ENCODE results near the gene CDT1.

The CDT1 gene

GRCh38 chr16:88820385-88821025, 16.9 kb downstream of the CDT1 start:
- TF ChIP-seq GATA3 (IDR thresholded peaks at IDR 0.05; ENCODE audit: low read depth, low read length), result no peak
- no peak for TF ChIP-seq GATA2 (IDR thresholded peaks at IDR 0.05; ENCODE audit: low read depth, low read length)

GRCh38 chr16:88821168-88821850, 17.7 kb downstream of the CDT1 start:
- TF ChIP-seq GATA2 (IDR thresholded peaks at IDR 0.05; ENCODE audit: low read depth, low read length), result no peak
- TF ChIP-seq GATA3 (IDR thresholded peaks at IDR 0.05; ENCODE audit: low read depth, low read length), result no peak

GRCh38 chr16:88822281-88823040, 18.9 kb downstream of the CDT1 start:
- TF ChIP-seq GATA2 (IDR thresholded peaks at IDR 0.05; ENCODE audit: low read depth, low read length) (no peak), GATA3 (IDR thresholded peaks at IDR 0.05; ENCODE audit: low read depth, low read length) (no peak)

- TF ChIP-seq GATA3 (IDR thresholded peaks at IDR 0.05; ENCODE audit: low read depth, low read length) (no peak), GATA2 (IDR thresholded peaks at IDR 0.05; ENCODE audit: low read depth, low read length) (no peak)
These were observed 20.9 kb downstream of the CDT1 start for GRCh38 chr16:88824256-88825077.

GRCh38 chr16:88825146-88825545, 21.6 kb downstream of the CDT1 start:
- TF ChIP-seq GATA3 (IDR thresholded peaks at IDR 0.05; ENCODE audit: low read depth, low read length) (no peak), GATA2 (IDR thresholded peaks at IDR 0.05; ENCODE audit: low read depth, low read length) (no peak)

- TF ChIP-seq GATA2 (IDR thresholded peaks at IDR 0.05; ENCODE audit: low read depth, low read length), result no peak
- no peak for TF ChIP-seq GATA3 (IDR thresholded peaks at IDR 0.05; ENCODE audit: low read depth, low read length)
These were observed 22.7 kb downstream of the CDT1 start for GRCh38 chr16:88826070-88826840.

- no peak for TF ChIP-seq GATA2 (IDR thresholded peaks at IDR 0.05; ENCODE audit: low read depth, low read length)
- TF ChIP-seq GATA3 (IDR thresholded peaks at IDR 0.05; ENCODE audit: low read depth, low read length), result no peak
These were observed 24.1 kb downstream of the CDT1 start for GRCh38 chr16:88827727-88828126.

- TF ChIP-seq GATA2 (IDR thresholded peaks at IDR 0.05; ENCODE audit: low read depth, low read length) (no peak), GATA3 (IDR thresholded peaks at IDR 0.05; ENCODE audit: low read depth, low read length) (no peak)
These were observed 25.1 kb downstream of the CDT1 start for GRCh38 chr16:88828711-88829110.

- no peak for TF ChIP-seq GATA2 (IDR thresholded peaks at IDR 0.05; ENCODE audit: low read depth, low read length)
These were observed 26.7 kb downstream of the CDT1 start for GRCh38 chr16:88830258-88830657.

- TF ChIP-seq GATA3 (IDR thresholded peaks at IDR 0.05; ENCODE audit: low read depth, low read length), result no peak
- TF ChIP-seq GATA2 (IDR thresholded peaks at IDR 0.05; ENCODE audit: low read depth, low read length), result no peak
These were observed 27.2 kb downstream of the CDT1 start for GRCh38 chr16:88830783-88831182.

GRCh38 chr16:88831838-88832237, 28.2 kb downstream of the CDT1 start:
- TF ChIP-seq GATA2 (IDR thresholded peaks at IDR 0.05; ENCODE audit: low read depth, low read length) (no peak), GATA3 (IDR thresholded peaks at IDR 0.05; ENCODE audit: low read depth, low read length) (no peak)

GRCh38 chr16:88833086-88833485, 29.5 kb downstream of the CDT1 start:
- TF ChIP-seq GATA2 (IDR thresholded peaks at IDR 0.05; ENCODE audit: low read depth, low read length) (no peak), GATA3 (IDR thresholded peaks at IDR 0.05; ENCODE audit: low read depth, low read length) (no peak)

GRCh38 chr16:88834670-88835069, 31.1 kb downstream of the CDT1 start:
- no peak for TF ChIP-seq GATA3 (IDR thresholded peaks at IDR 0.05; ENCODE audit: low read depth, low read length)
- no peak for TF ChIP-seq GATA2 (IDR thresholded peaks at IDR 0.05; ENCODE audit: low read depth, low read length)

Data from SH-SY5Y (cell line).